GM19043 (cell line): ENCODE data around the gene ITIH4.

ENCODE experiments used
- ATAC-seq: cut with Tn5 transposase; IDR thresholded peaks from one replicate; pipeline ENCODE4 v1.9.1; 2021; ENCODE audit warnings: low read depth; ENCODE audit not compliant: unreplicated experiment

ITIH4 gene

GRCh38 chr3:52849656-52850055 lies 19.2 kb upstream of the ITIH4 start:
- no peak for ATAC-seq

- ATAC-seq = no peak
Measured at GRCh38 chr3:52848617-52849016, 18.1 kb upstream of the ITIH4 start.

DNA sequence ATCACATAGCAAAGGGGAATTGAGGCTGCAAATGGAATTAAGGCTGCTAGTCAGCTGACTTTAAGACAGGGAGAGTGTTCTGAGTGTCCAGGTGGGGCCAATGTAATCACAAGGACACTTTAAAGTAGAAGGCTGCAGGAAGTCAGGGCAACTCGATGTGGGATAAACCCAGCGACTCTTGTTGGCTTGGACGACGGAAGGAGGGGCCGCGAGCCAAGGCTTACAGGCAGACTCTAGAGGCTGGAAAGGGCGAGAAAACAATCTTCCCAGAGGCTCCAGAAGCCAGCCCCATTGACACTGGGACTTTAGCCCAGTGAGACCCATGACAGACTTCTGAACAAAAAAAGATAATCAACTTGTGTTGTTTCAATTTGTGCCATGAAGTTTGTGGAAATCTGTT lies 17.3 kb upstream of the ITIH4 start:
- ATAC-seq = no peak

- ATAC-seq = no peak
Measured at GRCh38 chr3:52847241-52847640, 16.8 kb upstream of the ITIH4 start.

DNA sequence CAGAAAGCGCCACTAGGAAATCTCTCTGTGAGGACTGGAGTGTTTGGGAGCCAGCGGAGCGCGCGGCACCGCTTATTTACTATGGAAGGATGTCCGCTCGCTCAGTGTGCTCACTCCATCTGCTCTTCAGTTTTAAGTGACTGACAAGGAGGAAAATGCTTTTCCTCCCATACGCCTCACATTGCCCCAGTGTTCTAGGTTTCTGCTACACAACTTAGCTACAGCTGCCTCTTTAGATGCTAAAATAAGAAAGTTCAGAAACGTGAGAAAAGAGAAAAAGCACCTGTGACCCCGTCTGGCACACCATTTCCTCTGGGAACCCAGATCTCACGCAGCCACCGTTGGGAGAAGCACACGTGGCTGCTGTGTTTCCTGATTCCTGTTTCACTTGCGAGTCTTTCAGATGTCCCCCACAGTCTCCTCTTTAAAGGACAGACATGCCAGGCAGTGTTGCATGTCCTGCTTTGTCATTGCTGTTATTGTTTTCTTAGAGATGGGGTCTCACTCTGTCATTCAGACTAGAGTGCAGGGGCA lies 16.0 kb upstream of the ITIH4 start:
- peak; percentile 59 for ATAC-seq

- no peak for ATAC-seq
Measured at GRCh38 chr3:52845691-52846431, 15.4 kb upstream of the ITIH4 start.

- no peak for ATAC-seq
Measured at GRCh38 chr3:52845157-52845556, 14.7 kb upstream of the ITIH4 start.

GRCh38 chr3:52844290-52844975 lies 14.0 kb upstream of the ITIH4 start:
- no peak for ATAC-seq

DNA sequence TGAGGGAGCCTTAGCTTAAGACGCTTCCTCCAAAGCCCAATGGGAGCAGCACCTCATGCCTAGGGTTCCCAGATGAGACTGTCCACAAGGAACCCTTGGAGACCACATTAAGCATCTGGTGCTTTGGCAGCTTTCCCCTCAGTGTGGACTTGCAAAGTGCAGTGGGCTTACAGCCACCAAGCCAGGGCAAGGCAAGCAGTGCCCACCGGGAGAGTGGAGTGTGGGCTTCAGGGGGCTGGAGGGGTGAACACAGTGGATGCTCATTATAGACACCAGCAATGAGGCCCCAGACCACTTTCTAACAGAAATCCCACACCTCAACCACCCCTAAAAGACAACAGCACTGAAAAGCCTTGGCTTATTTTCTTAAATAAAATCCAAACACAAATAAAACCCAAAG lies 13.4 kb upstream of the ITIH4 start:
- ATAC-seq = no peak

DNA sequence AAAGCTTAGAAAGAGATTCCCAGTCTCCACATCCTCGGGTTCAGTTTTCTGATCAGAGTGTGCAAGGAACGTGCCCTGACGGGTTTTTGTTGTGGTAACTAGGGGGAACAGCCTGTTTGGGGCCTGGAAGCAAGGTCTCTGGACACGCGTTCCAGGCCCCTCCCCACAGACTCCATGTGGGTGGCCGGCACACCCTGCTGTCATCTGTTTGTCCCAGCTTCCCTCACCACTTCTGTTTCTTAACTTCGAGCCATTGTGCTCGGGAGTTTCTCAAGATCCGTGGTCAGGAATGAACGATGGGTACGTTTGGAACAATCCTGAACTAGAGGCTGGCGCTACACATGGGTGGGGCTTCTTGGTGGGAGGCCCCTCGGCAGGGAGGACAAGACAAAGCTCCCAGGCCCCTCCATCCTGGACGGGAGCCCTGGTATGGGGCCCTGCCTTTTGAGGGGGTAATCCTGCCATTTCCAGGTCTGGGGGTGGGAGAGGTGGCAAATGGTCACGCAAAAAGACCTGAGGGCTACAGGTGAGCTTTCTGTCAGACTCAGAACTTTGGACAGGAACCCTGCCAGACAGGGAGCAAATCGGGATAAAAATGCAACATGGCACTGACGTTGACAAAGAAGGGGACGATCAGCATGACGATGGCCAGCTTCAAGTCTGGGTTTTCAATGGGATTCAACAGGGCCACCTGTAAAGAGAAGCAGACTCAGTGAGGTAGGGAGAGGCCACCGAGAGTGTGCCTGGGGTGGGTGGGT lies 12.8 kb upstream of the ITIH4 start:
- no peak for ATAC-seq

- ATAC-seq = no peak
Measured at GRCh38 chr3:52842424-52842823, 12.0 kb upstream of the ITIH4 start.

GRCh38 chr3:52841981-52842340 lies 11.5 kb upstream of the ITIH4 start:
- no peak for ATAC-seq

DNA sequence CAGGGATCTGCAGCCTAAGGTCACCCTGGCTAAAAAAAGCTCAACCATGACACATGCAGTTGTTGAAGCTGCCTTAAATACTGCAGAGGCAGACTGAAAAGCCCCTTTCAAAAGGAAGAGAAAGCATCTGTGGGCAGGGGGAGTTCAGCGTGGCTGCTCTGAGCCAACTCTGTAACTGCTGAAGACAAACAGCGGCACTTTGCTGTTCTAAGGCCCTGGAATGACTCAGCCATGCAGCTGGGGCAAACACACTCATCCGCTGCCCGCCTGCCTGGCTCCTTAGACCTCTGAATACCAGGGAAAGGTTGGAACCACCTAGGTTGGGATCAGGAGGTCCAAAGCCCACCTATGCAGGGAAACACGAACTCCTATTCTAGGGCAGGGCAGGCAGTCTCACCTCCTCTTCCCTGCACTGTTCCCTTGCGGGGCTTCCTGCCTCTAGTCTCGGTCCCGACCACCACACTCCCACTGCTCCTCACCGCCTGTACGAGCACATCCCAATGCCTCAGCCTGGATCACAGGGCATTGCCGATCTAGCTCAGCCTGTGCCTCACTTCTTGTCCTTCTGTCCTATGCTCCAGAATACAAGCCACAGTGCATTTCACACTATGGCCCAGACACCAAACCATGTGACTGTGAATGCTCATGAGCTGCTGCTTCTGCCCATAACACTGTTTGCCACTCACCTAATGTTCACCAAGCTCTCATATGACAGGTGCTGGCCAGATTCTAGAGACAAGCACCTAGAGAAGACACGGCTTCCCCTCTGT lies 10.9 kb upstream of the ITIH4 start:
- ATAC-seq = no peak

GRCh38 chr3:52839892-52840545 lies 9.5 kb upstream of the ITIH4 start:
- no peak for ATAC-seq

DNA sequence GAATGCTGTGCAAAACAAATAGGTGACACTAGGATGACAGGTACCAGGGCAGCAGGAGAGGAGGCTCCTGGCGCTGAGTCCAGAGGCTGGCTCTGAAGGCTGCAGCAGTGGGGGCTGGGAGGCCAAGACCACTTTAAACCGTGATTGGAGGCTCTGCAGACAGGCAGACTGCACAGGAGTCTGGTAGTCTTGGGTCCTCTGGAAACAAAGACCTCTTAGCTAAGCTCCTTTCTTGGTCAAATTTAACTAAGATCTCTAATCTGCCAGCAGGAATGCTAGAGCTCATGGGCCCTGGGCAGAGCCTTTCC lies 8.8 kb upstream of the ITIH4 start:
- no peak for ATAC-seq

DNA sequence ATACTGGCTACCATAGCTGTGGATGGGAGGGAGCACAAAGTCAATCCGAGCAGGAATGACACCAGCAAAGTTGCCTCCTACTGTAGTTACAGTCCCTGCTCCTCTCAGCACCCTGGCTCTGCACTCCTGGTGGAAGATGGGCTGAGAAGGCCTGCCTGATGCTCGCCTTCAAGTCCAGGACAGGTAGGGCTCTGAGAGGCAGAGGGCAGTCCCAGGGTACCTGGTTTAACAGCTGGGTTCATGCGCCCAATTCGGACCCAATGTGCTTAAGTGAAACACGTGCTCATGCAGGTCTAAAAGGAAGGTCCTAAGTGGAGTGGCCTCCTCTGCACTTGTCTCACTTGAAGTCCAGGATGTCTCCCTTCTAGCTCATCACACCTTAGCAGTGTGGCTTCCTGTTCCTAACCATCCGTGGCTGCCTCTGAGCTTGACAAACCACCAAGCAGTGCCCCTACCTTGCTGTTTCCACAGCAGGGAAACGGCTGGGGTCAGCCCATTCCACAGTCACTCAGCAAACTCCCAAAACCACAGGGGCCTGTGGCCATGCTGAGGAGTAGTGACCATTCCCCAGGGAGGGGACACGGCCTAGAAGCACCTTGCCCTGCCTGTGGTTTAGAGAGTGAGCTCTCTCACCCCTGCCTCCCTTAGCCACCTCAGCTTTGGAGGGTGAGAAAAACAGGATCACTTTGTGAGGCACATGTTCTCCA lies 8.2 kb upstream of the ITIH4 start:
- ATAC-seq = peak; percentile 70

DNA sequence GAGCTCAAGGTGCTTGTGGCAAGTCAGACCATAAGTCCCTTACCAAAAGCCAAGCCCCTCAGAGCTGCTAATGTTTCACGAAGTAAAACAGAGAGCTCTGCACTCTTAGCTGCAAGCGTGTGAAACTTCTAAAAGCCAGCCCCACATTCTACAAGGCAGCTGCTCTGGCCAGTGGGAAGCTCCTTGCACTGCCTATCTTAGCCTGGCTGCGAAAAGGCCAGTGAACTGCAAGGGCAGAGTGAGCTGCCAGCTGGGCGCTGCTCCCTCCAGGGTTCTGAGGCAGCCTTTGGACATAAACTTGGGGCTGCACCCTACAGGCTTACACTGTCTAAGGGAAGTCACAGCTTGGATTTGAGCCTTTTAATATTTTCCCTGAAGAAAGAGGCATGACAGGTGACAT lies 6.5 kb upstream of the ITIH4 start:
- ATAC-seq = no peak

- ATAC-seq = no peak
Measured at GRCh38 chr3:52836471-52836845, 6.0 kb upstream of the ITIH4 start.

GRCh38 chr3:52835766-52836470 lies 5.4 kb upstream of the ITIH4 start:
- no peak for ATAC-seq
